SK-N-SH treated with all-trans-retinoic acid at 6 μM for 48 hours (cell line): Measurements from ENCODE around the gene RPLP2.

Experiments
- CSDC2 ChIP-seq: fragments of 250-450 bp; sonication (Bioruptor Pico); IDR thresholded peaks from 2 replicates; pipeline ENCODE4 v1.5.0; 2020; ENCODE audit warnings: mild to moderate bottlenecking, moderate library complexity
- GLIS3 ChIP-seq: fragments of 250-450 bp; sonication (Bioruptor Pico); IDR thresholded peaks from 2 replicates; pipeline ENCODE4 v1.5.0; 2020; ENCODE audit warnings: mild to moderate bottlenecking, moderate library complexity
- ISL1 ChIP-seq: fragments of 250-450 bp; sonication (Bioruptor Pico); IDR thresholded peaks from 2 replicates; pipeline ENCODE4 v2.1.2; 2022; ENCODE audit warnings: mild to moderate bottlenecking, moderate library complexity
- OSR1 ChIP-seq: fragments of 250-450 bp; sonication (Bioruptor Pico); IDR thresholded peaks from 2 replicates; pipeline ENCODE4 v1.8.0; 2022; ENCODE audit warnings: moderate library complexity, mild to moderate bottlenecking, inconsistent platforms
- PATZ1 ChIP-seq: fragments of 250-450 bp; sonication (Bioruptor Pico); IDR thresholded peaks from 2 replicates; pipeline ENCODE4 v1.8.0; 2020; ENCODE audit warnings: mild to moderate bottlenecking, moderate library complexity, borderline replicate concordance
- POU6F1 ChIP-seq: fragments of 250-450 bp; sonication (Bioruptor Pico); IDR thresholded peaks from 2 replicates; pipeline ENCODE4 v1.8.0; 2021; ENCODE audit warnings: low read depth, mild to moderate bottlenecking, moderate library complexity, borderline replicate concordance
- RARB ChIP-seq: fragments of 250-450 bp; sonication (Bioruptor Pico); IDR thresholded peaks from 2 replicates; pipeline ENCODE4 v1.8.0; 2021; ENCODE audit warnings: mild to moderate bottlenecking, moderate library complexity
- TCF4 ChIP-seq: fragments of 250-450 bp; sonication (Bioruptor Pico); IDR thresholded peaks from 2 replicates; pipeline ENCODE4 v1.8.0; 2021; ENCODE audit warnings: mild to moderate bottlenecking, moderate library complexity, borderline replicate concordance
- ZNF70 ChIP-seq: fragments of 450-650 bp; formaldehyde crosslinking; IDR thresholded peaks from 2 replicates; pipeline ENCODE4 v1.5.0; 2020; ENCODE audit warnings: mild to moderate bottlenecking, moderate library complexity
- TF ChIP-seq, protein P1 (sequence below): fragments of 250-450 bp; sonication (Bioruptor Pico); IDR thresholded peaks from 2 replicates; pipeline ENCODE4 v1.5.1; 2020; ENCODE audit warnings: low read depth, mild to moderate bottlenecking, moderate library complexity

DNA sequence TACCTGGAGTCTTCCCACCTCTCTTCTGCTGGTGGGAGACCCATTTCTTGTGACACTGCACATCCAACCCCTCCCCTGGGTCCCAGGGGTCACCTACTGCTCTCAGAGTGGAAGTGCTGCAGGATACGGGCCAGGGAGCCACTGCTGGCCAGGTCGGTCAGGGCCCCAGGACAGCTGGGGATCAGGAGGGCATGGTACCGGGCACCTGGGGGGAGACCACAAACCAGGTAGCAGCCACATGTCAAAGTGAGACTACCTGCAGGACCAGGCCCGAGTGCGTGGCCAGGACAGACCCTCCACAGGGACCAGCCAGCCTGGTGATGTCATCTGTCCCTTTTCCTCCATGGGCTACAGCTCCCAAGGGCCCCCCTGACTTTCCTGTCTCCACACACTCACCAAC lies 36.3 kb upstream of the RPLP2 start:
- TF ChIP-seq PATZ1 = no peak
- TF ChIP-seq ISL1 (CRISPR knock-in tag) = no peak
- no peak for TF ChIP-seq TCF4 (CRISPR knock-in tag)
- no peak for TF ChIP-seq GLIS3 (CRISPR knock-in tag)
- no peak for TF ChIP-seq ZNF70 (CRISPR knock-in tag)
- TF ChIP-seq POU6F1 = no peak
- TF ChIP-seq CSDC2 (CRISPR knock-in tag) = no peak
- TF ChIP-seq OSR1 (CRISPR knock-in tag) = no peak
- TF ChIP-seq RARB (CRISPR knock-in tag) = no peak
- TF ChIP-seq, protein P1, sequence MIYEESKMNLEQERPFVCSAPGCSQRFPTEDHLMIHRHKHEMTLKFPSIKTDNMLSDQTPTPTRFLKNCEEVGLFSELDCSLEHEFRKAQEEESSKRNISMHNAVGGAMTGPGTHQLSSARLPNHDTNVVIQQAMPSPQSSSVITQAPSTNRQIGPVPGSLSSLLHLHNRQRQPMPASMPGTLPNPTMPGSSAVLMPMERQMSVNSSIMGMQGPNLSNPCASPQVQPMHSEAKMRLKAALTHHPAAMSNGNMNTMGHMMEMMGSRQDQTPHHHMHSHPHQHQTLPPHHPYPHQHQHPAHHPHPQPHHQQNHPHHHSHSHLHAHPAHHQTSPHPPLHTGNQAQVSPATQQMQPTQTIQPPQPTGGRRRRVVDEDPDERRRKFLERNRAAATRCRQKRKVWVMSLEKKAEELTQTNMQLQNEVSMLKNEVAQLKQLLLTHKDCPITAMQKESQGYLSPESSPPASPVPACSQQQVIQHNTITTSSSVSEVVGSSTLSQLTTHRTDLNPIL (CRISPR knock-in tag) = no peak
